Nephron progenitor cell (in vitro differentiated cells): ENCODE data around the gene PIGZ.

Source experiments
- DNase-seq: peaks from one replicate; pipeline ENCODE4 v3.0.0; 2021
- H3K27ac Mint-ChIP-seq: 2 replicates; pipeline ENCODE4 v1.8.0; 2021; ENCODE audit warnings: mild to moderate bottlenecking, moderate library complexity, mixed read lengths
- H3K27me3 Mint-ChIP-seq: 2 replicates; pipeline ENCODE4 v1.8.0; 2021; ENCODE audit warnings: mild to moderate bottlenecking, low read depth, mixed read lengths; ENCODE audit not compliant: poor library complexity
- H3K36me3 Mint-ChIP-seq: 2 replicates; pipeline ENCODE4 v1.8.0; 2021; ENCODE audit warnings: low read depth, mixed read lengths
- H3K4me1 Mint-ChIP-seq: 2 replicates; pipeline ENCODE4 v1.8.0; 2021; ENCODE audit warnings: mixed read lengths
- H3K4me3 Mint-ChIP-seq: 2 replicates; pipeline ENCODE4 v1.8.0; 2021; ENCODE audit warnings: mild to moderate bottlenecking, moderate library complexity, mixed read lengths
- H3K9me3 Mint-ChIP-seq: 2 replicates; pipeline ENCODE4 v1.8.0; 2021; ENCODE audit warnings: mild to moderate bottlenecking, moderate library complexity, mixed read lengths
- CTCF ChIP-seq: fragments of 200-600 bp; sonication (generic); IDR thresholded peaks from 2 replicates; pipeline ENCODE4 v1.5.0; 2021; ENCODE audit warnings: antibody characterized with exemption

The PIGZ gene

DNA sequence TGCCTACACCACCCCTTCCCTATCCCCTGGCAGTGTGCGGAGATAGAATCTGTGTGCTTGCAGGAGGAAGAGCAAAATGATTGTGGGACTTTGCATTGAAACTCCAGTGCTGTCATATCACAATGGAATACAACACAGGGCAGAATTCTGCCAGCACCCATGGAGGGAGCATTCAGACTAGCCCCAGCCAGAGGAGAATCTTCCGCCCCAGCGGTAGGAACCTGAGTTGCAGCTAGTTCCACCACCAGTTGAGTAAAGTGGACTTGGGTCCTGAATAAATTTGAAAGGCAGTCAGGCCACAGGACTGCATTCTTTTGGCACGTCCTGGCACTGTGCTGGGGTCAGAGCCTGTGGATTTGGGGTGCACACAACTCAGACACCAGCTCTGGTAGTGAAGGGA lies 53.8 kb downstream of the PIGZ start:
- no peaks in the 10 kb centered on the region for H3K4me1 Mint-ChIP-seq
- TF ChIP-seq CTCF = no peak
- no peak overlapping the region for H3K27ac Mint-ChIP-seq
- DNase-seq = no peak
- peaks cover 30% of the 10 kb centered on the region for H3K9me3 Mint-ChIP-seq
- no peaks in the 10 kb centered on the region for H3K27me3 Mint-ChIP-seq
- H3K4me3 Mint-ChIP-seq = no peak overlapping the region
- peaks cover 77% of the 10 kb centered on the region for H3K36me3 Mint-ChIP-seq

- Mint-ChIP-seq H3K4me3 (no peak overlapping the region), H3K36me3 (peaks cover 65% of the 10 kb centered on the region), H3K27ac (no peak overlapping the region), H3K27me3 (no peaks in the 10 kb centered on the region), H3K9me3 (no peaks in the 10 kb centered on the region), H3K4me1 (no peaks in the 10 kb centered on the region)
- TF ChIP-seq CTCF = no peak
- DNase-seq = no peak
Measured at GRCh38 chr3:196903740-196904139, 64.9 kb downstream of the PIGZ start.

- Mint-ChIP-seq H3K27ac (no peak overlapping the region), H3K36me3 (peaks cover 52% of the 10 kb centered on the region), H3K9me3 (no peaks in the 10 kb centered on the region), H3K4me3 (no peak overlapping the region), H3K4me1 (no peaks in the 10 kb centered on the region), H3K27me3 (no peaks in the 10 kb centered on the region)
- no peak for TF ChIP-seq CTCF
- no peak for DNase-seq
Measured at GRCh38 chr3:196902296-196902695, 66.3 kb downstream of the PIGZ start.

DNA sequence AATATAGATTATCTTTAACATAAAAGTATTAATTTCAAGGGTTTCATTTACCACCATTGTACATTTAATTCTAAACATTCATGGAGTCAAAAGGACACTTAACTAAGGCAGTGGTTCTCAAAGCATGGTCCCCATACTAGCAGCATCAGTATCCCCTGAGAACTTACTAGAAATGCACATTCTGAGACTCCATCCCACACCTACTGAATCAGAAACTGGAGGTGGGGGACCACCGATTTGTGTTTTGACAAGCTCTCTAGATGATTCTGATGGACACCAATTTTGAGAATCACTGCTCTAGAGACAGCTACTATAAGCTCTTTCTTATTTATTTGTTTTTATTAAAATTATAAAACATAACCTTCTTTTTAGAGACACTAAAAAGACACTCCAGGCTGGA lies 66.9 kb downstream of the PIGZ start:
- Mint-ChIP-seq H3K27me3 (no peaks in the 10 kb centered on the region), H3K4me3 (no peak overlapping the region), H3K36me3 (peaks cover 46% of the 10 kb centered on the region), H3K27ac (no peak overlapping the region), H3K9me3 (no peaks in the 10 kb centered on the region), H3K4me1 (no peaks in the 10 kb centered on the region)
- no peak for DNase-seq
- no peak for TF ChIP-seq CTCF
